NT2/D1 (cell line): ENCODE results near the gene GDA.

ENCODE experiments used
- DNase-seq: peaks from one replicate; pipeline ENCODE4 v3.0.0-alpha.2; 2011; ENCODE audit warnings: low read depth, low spot score
- H3K27me3 ChIP-seq: 2 replicates; pipeline ENCODE4 v1.6.0; 2011; ENCODE audit warnings: mild to moderate bottlenecking; ENCODE audit not compliant: insufficient read length, insufficient read depth
- H3K36me3 ChIP-seq: 2 replicates; pipeline ENCODE4 v1.6.1; 2011; ENCODE audit warnings: mild to moderate bottlenecking, low read length, mixed read lengths; ENCODE audit not compliant: insufficient read depth, insufficient read length
- H3K4me1 ChIP-seq: 2 replicates; pipeline ENCODE4 v1.5.1; 2011; ENCODE audit not compliant: insufficient read depth, insufficient read length
- H3K4me3 ChIP-seq: 2 replicates; pipeline ENCODE4 v1.5.1; 2011; ENCODE audit warnings: low read depth; ENCODE audit not compliant: insufficient read length
- H3K9ac ChIP-seq: 2 replicates; pipeline ENCODE4 v1.6.0; 2011; ENCODE audit warnings: low read depth; ENCODE audit not compliant: insufficient read length
- H3K9me3 ChIP-seq: 2 replicates; pipeline ENCODE4 v1.5.1; 2011; ENCODE audit warnings: mild to moderate bottlenecking, low read length; ENCODE audit not compliant: insufficient read depth
- SUZ12 ChIP-seq: IDR thresholded peaks from 2 replicates; pipeline ENCODE4 v1.6.1; 2011; ENCODE audit not compliant: insufficient read length, insufficient read depth; ENCODE audit errors: extremely low read depth
- YY1 ChIP-seq: IDR thresholded peaks from 2 replicates; pipeline ENCODE4 v1.6.1; 2011; ENCODE audit not compliant: insufficient read length, insufficient read depth
- ZNF274 ChIP-seq: IDR thresholded peaks from 2 replicates; pipeline ENCODE4 v1.6.1; 2011; ENCODE audit warnings: mild to moderate bottlenecking, low read depth, low read length

The GDA gene

GRCh38 chr9:72139226-72139625 lies 10.0 kb upstream of the GDA start:
- H3K27me3 ChIP-seq: no peaks in the 10 kb centered on the region
- peaks cover 3% of the 10 kb centered on the region; the same call in 1 of the 2 replicates for H3K9me3 ChIP-seq
- TF ChIP-seq SUZ12 (no peak), YY1 (no peak), ZNF274 (no peak)
- DNase-seq: no peak
- no peak overlapping the region for H3K9ac ChIP-seq
- H3K4me1 ChIP-seq: no peaks in the 10 kb centered on the region
- H3K36me3 ChIP-seq: no peaks in the 10 kb centered on the region
- no peak overlapping the region for H3K4me3 ChIP-seq

- DNase-seq: no peak
- TF ChIP-seq YY1 (no peak), ZNF274 (no peak), SUZ12 (no peak)
- H3K9ac ChIP-seq: no peak overlapping the region
- H3K9me3 ChIP-seq: peaks cover 3% of the 10 kb centered on the region; the same call in 1 of the 2 replicates
- H3K4me1 ChIP-seq: no peaks in the 10 kb centered on the region
- no peak overlapping the region for H3K4me3 ChIP-seq
- H3K36me3 ChIP-seq: no peaks in the 10 kb centered on the region
- no peaks in the 10 kb centered on the region for H3K27me3 ChIP-seq
Observed at GRCh38 chr9:72140586-72140985, 8.7 kb upstream of the GDA start.

GRCh38 chr9:72141484-72141883 lies 7.8 kb upstream of the GDA start:
- no peak for TF ChIP-seq ZNF274
- peaks cover 3% of the 10 kb centered on the region; the same call in 1 of the 2 replicates for H3K9me3 ChIP-seq
- no peaks in the 10 kb centered on the region for H3K27me3 ChIP-seq
- H3K9ac ChIP-seq: no peak overlapping the region
- no peak overlapping the region for H3K4me3 ChIP-seq
- H3K4me1 ChIP-seq: no peaks in the 10 kb centered on the region
- no peaks in the 10 kb centered on the region for H3K36me3 ChIP-seq
- DNase-seq: no peak

- TF ChIP-seq SUZ12: no peak
- TF ChIP-seq ZNF274: no peak
- no peak for TF ChIP-seq YY1
- Histone ChIP-seq H3K4me1 (no peaks in the 10 kb centered on the region), H3K9me3 (no peaks in the 10 kb centered on the region), H3K9ac (no peak overlapping the region), H3K4me3 (no peak overlapping the region), H3K27me3 (peaks cover 23% of the 10 kb centered on the region), H3K36me3 (no peaks in the 10 kb centered on the region)
- no peak for DNase-seq
Observed at GRCh38 chr9:72144756-72145492, 4.3 kb upstream of the GDA start.

- H3K36me3 ChIP-seq: no peaks in the 10 kb centered on the region
- peaks cover 33% of the 10 kb centered on the region for H3K27me3 ChIP-seq
- no peaks in the 10 kb centered on the region for H3K9me3 ChIP-seq
- TF ChIP-seq YY1: no peak
- H3K4me3 ChIP-seq: no peak overlapping the region
- no peak overlapping the region for H3K9ac ChIP-seq
- no peaks in the 10 kb centered on the region for H3K4me1 ChIP-seq
- DNase-seq: no peak
Observed at GRCh38 chr9:72145733-72146505, 3.3 kb upstream of the GDA start.

- Histone ChIP-seq H3K4me3 (no peak overlapping the region), H3K27me3 (peaks cover 34% of the 10 kb centered on the region), H3K9ac (no peak overlapping the region), H3K36me3 (no peaks in the 10 kb centered on the region), H3K4me1 (no peaks in the 10 kb centered on the region), H3K9me3 (no peaks in the 10 kb centered on the region)
- DNase-seq: no peak
- TF ChIP-seq SUZ12 (no peak), YY1 (no peak), ZNF274 (no peak)
Observed at GRCh38 chr9:72147676-72148075, 1.6 kb upstream of the GDA start.

GRCh38 chr9:72150127-72150526 lies 887 bp downstream of the GDA start:
- no peak overlapping the region for H3K9ac ChIP-seq
- no peaks in the 10 kb centered on the region for H3K4me1 ChIP-seq
- H3K27me3 ChIP-seq: peaks cover 34% of the 10 kb centered on the region
- no peak for TF ChIP-seq ZNF274
- TF ChIP-seq YY1: no peak
- TF ChIP-seq SUZ12: no peak
- no peaks in the 10 kb centered on the region for H3K36me3 ChIP-seq
- DNase-seq: no peak
- H3K9me3 ChIP-seq: no peaks in the 10 kb centered on the region
- H3K4me3 ChIP-seq: no peak overlapping the region
